ENCODE measurements around the gene KRTAP29-1. TPM values are rescaled to one million over a fixed set of nuclear protein-coding genes. Genes with fewer than 3 reads are reported as not detected.
"Not testable (repeated sequence)": the region's sequence is repeated elsewhere in the genome, so short reads cannot be mapped to it uniquely, and the experiment has no call there.

KRTAP29-1 gene
- total RNA-seq, 1 experiment from 2014 or later: not detected

- H3K27me3 ChIP-seq (ENCODE audit: control insufficient read depth, insufficient read depth, low read length); H3K9me3 ChIP-seq (ENCODE audit: control insufficient read depth, insufficient read depth, low read depth, low read length); CTCF ChIA-PET; BruUV-seq (replicated peaks); H3K4me1 ChIP-seq (ENCODE audit: control insufficient read depth, insufficient read depth, low read length); POLR2A ChIA-PET; H3K27ac ChIP-seq (ENCODE audit: low read length); in situ Hi-C loops (cut with HindIII; ENCODE audit: low pct_unique_long_range_greater_than_20kb, low sequenced_read_pairs); ATAC-seq; intact Hi-C loops (cut with micrococcal nuclease; ENCODE audit: unreplicated experiment); H3K36me3 ChIP-seq (ENCODE audit: control insufficient read depth, insufficient read depth, low read length); H3K4me3 ChIP-seq (ENCODE audit: low read depth in 2 of 2, low read length in 2 of 2); DNase-seq (ENCODE audit: low read depth, low spot score): not testable (repeated sequence)
Measured at GRCh38 chr17:41271323-41271722, 31.3 kb downstream of the KRTAP29-1 start.

- TF ChIP-seq REST (IDR thresholded peaks at IDR 0.05; ENCODE audit: insufficient read depth in 1 of 2, low read depth in 2 of 2, low read length in 1 of 2) (no peak), POLR2AphosphoS5 (IDR thresholded peaks at IDR 0.05; ENCODE audit: low read depth, low read length) (no peak), CTCF (IDR thresholded peaks at IDR 0.05) (no peak), TCF7L2 (IDR thresholded peaks at IDR 0.05; ENCODE audit: low read depth, low read length) (no peak), SIN3A (IDR thresholded peaks at IDR 0.05; ENCODE audit: borderline replicate concordance, insufficient read depth, low read depth, low read length) (no peak)
- peaks cover 10% of the 10 kb centered on the region for H3K27me3 ChIP-seq (ENCODE audit: control insufficient read depth, insufficient read depth, low read length)
- ATAC-seq (no peak), DNase-seq (ENCODE audit: low read depth, low spot score) (no peak)
- no peak overlapping the region for H3K27ac ChIP-seq (ENCODE audit: low read length)
- CTCF ChIA-PET: no interaction called here
- H3K4me1 ChIP-seq (ENCODE audit: control insufficient read depth, insufficient read depth, low read length): no peaks in the 10 kb centered on the region
- H3K4me3 ChIP-seq (ENCODE audit: low read depth in 2 of 2, low read length in 2 of 2): no peak overlapping the region
- in situ Hi-C loops (cut with HindIII; ENCODE audit: low pct_unique_long_range_greater_than_20kb, low sequenced_read_pairs) (no loop called here), intact Hi-C loops (cut with micrococcal nuclease; ENCODE audit: unreplicated experiment) (no loop called here)
- POLR2A ChIA-PET: no interaction called here
- BruUV-seq (replicated peaks): no TSS peak
- no peaks in the 10 kb centered on the region for H3K36me3 ChIP-seq (ENCODE audit: control insufficient read depth, insufficient read depth, low read length)
- no peaks in the 10 kb centered on the region for H3K9me3 ChIP-seq (ENCODE audit: control insufficient read depth, insufficient read depth, low read depth, low read length)
Measured at GRCh38 chr17:41267711-41268110, 34.9 kb downstream of the KRTAP29-1 start.

- Histone ChIP-seq H3K27ac (ENCODE audit: low read length) (no peak within 1 kb of the TSS), H3K9me3 (ENCODE audit: control insufficient read depth, insufficient read depth, low read depth, low read length) (no peaks in the 10 kb centered on the region), H3K36me3 (ENCODE audit: control insufficient read depth, insufficient read depth, low read length) (no peaks in the 10 kb centered on the region), H3K4me1 (ENCODE audit: control insufficient read depth, insufficient read depth, low read length) (no peaks in the 10 kb centered on the region), H3K4me3 (ENCODE audit: low read depth in 2 of 2, low read length in 2 of 2) (no peak within 1 kb of the TSS), H3K27me3 (ENCODE audit: control insufficient read depth, insufficient read depth, low read length) (peaks cover 15% of the 10 kb centered on the region)
- in situ Hi-C loops (cut with HindIII; ENCODE audit: low pct_unique_long_range_greater_than_20kb, low sequenced_read_pairs): no loop called here
- ChIA-PET CTCF (no interaction called here), POLR2A (no interaction called here)
- no peak for DNase-seq (ENCODE audit: low read depth, low spot score)
- ATAC-seq: no peak
- no TSS peak for BruUV-seq (replicated peaks)
- TF ChIP-seq REST (IDR thresholded peaks at IDR 0.05; ENCODE audit: insufficient read depth in 1 of 2, low read depth in 2 of 2, low read length in 1 of 2): no peak
- TF ChIP-seq POLR2AphosphoS5 (IDR thresholded peaks at IDR 0.05; ENCODE audit: low read depth, low read length): no peak
- no peak for TF ChIP-seq CTCF (IDR thresholded peaks at IDR 0.05)
- no peak for TF ChIP-seq SIN3A (IDR thresholded peaks at IDR 0.05; ENCODE audit: borderline replicate concordance, insufficient read depth, low read depth, low read length)
- TF ChIP-seq TCF7L2 (IDR thresholded peaks at IDR 0.05; ENCODE audit: low read depth, low read length): no peak
- intact Hi-C loops (cut with micrococcal nuclease; ENCODE audit: unreplicated experiment): no loop called here
Measured at GRCh38 chr17:41265078-41265477, 37.6 kb downstream of the KRTAP29-1 start, which contains the start of gene KRTAP9-6. KRTAP9-6 (plus strand) TSS chr17:41265378; CDS start chr17:41265378, 0 bp downstream.

All from Panc1 (cell line).